HG03175 (cell line): Measurements from ENCODE around the gene SHKBP1.
"Not testable (repeated sequence)": the region's sequence is repeated elsewhere in the genome, so short reads cannot be mapped to it uniquely, and the experiment has no call there.

Experiments
- ATAC-seq: cut with Tn5 transposase; IDR thresholded peaks from one replicate; pipeline ENCODE4 v1.9.1; 2021; ENCODE audit warnings: mild to moderate bottlenecking, moderate library complexity; ENCODE audit not compliant: unreplicated experiment

SHKBP1 gene

DNA sequence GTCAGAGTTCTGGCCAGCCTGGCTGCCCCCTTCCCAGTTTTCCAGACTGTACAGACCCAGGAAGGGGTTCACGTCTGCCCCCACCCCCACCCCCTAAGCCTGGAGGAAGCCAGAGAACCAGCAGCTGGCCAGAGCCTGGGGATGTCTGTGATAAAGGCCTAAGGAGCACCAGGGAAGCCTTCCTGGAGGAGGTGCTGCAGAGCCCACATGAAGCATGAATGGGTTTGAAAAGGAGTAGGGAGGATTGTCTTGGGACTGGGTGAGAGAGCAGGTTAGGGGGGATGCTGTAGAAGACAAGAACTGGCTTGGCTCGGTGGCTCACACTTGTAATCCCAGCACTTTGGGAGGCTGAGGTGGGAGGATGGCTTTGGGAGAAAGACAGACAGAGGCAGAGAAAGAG is 5.8 kb downstream of the SHKBP1 start:
- ATAC-seq = no peak

DNA sequence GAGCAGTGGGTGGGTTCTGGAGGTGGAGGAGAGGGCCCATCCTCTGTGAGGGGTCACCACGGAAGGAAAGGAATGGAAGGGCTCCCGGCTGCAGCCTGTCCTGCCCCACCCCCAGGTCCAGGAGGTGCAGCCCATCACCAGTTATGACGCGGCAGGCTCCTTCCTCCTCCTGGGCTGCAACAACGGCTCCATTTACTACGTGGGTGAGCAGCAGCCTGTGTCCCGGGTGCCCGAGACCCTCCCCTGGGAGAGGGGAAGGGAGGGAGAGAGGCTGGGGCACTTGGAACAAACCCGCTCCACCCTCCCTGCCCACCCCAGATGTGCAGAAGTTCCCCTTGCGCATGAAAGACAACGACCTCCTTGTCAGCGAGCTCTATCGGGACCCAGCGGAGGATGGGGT is 6.6 kb downstream of the SHKBP1 start:
- no peak for ATAC-seq

DNA sequence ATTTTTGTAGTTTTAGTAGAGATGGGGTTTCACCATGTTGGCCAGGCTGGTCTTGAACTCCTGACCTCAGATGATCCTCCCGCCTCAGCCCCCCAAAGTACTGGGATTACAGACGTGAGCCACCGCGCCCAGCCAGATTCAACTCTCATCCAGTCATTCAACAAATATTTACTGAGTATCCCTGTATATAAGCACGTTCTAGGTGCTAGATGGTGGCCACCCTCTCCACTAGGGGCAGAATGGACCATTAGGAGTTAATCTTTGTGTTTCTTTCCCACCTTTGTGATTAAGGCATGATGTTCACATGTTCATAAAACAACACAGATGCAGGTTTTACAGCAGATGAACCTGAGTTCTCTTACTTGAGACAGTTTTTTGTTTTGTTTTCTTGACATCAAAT is 7.3 kb downstream of the SHKBP1 start:
- no peak for ATAC-seq

DNA sequence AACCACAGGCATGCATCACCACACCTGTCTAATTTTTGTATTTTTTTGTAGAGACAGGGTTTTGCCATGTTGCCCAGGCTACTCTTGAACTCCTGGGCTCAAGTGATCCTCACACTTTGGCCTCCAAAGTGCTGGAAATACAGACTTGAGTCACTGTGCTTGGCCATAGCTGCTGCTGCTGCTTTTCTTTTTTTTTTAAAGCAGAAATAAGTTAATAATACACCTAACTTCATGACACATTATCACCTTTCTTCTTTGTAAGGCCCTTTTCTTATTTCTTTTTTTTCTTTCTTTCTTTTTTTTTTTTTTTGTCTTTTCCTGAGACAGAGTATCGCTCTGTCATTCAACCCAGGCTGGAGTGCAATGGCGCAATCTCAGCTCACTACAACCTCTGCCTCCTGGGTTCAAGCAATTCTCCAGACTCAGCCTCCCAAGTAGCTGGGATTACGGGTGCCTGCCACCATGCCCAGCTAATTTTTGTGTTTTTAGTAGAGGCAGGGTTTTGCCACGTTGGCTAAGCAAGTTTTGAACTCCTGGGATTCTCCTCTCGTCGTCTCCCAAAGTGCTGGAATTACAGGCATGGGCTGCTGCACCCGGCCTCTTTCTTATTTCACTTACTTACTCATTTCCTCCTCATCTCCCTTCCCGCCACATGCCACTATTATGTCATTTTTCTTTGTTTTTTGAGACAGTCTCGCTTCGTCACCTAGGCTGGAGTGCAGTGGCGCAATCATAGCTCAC is 8.7 kb downstream of the SHKBP1 start:
- ATAC-seq = no peak

DNA sequence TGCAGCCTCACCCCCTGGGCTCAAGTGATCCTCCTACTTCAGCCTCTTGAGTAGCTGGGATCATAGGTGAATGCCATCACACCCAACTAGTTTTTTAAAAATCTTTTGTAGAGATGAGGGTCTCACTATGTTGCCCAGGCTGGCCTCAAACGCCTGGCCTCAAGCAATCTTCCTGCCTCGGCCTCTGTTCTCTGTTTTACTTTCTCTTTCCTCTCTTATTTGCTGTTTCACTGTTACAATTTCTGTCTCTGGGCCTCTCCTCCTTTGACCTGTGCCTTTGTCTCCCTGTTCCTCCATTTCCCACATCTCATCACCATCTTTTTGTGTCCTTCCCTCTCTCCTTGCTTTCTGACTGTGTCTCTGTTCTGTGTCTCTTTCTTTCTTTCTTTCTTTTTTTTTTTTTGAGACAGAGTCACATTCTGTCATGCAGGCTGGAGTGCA is 9.3 kb downstream of the SHKBP1 start:
- ATAC-seq = no peak

DNA sequence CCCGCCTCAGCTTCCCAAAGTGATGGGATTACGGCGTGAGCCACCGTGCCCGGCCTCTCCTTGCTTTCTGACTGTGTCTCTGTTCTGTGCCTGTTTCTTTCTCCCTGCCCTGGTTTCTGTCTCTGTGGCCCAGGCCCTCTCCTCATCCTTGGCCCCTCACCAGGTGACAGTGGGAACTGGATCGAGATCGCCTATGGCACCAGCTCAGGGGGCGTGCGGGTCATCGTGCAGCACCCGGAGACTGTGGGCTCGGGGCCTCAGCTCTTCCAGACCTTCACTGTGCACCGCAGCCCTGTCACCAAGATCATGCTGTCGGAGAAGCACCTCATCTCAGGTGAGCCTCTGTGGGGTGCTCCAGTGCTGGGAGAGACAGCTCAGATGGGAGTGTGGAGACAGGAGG is 9.9 kb downstream of the SHKBP1 start:
- ATAC-seq = no peak

DNA sequence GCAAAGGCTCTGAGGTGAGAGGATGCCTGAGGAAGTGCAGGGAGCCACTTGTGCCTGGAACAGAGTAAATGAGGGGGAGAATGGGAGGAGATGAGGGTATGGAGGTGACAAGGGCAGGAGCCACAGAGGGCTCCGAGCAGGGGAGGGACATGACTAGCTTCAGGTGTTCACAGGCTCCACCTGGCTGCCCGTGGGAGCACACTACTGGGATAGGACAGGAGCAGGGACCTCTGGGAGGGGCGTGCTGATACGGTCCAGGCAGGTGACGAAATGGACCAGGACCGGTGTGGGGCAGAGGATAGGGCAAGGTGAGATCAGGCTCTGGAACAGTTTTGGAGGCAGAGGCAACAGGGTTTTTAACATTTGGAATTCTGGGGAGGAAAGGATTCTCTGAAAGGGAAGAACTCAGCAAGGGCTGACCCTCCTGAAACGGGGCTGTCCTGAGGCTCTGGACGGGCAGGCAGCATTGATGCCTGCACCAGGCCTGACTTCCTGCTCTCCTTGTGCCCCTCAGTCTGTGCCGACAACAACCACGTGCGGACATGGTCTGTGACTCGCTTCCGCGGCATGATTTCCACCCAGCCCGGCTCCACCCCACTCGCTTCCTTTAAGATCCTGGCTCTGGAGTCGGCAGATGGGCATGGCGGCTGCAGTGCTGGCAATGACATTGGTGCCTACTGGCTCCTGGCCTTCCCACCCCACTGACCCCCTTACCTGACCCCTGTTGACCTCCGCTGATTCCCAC is 11.6 kb downstream of the SHKBP1 start:
- no peak for ATAC-seq

DNA sequence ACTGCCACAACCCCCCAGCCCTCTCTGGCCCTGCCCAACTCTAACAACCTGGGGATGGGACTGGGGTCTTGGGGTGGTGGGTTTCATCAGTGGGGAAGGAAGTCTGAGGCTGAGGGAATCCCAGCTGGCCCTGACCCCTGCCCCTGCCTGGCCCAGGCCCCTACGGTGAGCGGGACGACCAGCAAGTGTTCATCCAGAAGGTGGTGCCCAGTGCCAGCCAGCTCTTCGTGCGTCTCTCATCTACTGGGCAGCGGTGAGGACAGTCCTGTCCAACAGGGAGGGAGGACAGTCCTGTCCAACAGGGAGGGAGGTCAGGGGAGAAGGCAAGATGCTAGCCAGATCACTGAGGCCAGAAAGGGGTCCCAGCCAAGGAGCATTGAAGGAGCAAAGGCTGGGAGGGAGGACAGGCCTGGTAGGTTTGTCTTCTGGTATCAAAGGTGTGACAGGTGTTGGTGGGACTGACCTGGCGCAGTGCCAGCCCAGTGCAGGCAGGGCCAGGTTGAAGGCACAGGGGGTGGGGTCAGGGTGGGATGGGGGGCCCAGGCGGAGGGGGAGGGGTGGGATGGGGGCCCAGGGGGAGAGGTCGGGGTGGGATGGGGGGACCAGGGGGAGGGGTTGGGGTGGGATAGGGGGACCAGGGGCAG is 12.4 kb downstream of the SHKBP1 start:
- no peak for ATAC-seq

DNA sequence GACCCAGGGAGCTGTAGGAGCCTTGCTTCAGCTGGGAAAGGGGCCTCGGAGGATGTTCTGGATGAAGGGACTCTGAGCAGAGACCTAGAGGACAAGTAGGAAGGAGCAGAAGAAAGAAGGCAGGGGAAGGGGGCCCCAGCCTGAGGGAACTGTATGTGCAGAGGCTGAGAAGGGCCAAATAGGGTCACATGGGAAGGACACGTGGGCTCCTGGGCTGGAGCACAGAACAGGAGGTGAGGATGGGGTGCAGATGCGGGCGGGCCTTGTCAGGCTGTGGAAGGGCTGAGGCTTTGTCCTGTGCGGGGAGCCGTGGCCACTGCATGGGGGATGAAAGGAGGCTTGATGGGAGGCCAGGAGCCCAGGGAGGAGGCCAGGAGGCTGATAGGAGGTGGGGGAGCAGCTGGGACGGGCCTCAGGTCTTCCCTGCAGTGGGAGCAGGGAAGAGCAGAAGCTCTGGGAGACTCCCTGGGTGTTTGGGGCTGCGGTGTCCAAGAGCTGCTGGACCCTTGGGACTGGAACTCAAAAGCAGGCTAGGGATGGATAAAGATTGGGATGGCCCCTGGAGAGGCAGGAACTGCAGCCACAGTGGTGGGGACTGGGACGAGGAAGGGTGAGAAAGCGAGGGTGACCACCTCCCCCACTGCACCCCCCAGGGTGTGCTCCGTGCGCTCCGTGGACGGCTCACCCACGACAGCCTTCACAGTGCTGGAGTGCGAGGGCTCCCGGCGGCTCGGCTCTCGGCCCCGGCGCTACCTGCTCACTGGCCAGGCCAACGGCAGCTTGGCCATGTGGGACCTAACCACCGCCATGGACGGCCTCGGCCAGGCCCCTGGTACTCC is 13.1 kb downstream of the SHKBP1 start:
- no peak for ATAC-seq

DNA sequence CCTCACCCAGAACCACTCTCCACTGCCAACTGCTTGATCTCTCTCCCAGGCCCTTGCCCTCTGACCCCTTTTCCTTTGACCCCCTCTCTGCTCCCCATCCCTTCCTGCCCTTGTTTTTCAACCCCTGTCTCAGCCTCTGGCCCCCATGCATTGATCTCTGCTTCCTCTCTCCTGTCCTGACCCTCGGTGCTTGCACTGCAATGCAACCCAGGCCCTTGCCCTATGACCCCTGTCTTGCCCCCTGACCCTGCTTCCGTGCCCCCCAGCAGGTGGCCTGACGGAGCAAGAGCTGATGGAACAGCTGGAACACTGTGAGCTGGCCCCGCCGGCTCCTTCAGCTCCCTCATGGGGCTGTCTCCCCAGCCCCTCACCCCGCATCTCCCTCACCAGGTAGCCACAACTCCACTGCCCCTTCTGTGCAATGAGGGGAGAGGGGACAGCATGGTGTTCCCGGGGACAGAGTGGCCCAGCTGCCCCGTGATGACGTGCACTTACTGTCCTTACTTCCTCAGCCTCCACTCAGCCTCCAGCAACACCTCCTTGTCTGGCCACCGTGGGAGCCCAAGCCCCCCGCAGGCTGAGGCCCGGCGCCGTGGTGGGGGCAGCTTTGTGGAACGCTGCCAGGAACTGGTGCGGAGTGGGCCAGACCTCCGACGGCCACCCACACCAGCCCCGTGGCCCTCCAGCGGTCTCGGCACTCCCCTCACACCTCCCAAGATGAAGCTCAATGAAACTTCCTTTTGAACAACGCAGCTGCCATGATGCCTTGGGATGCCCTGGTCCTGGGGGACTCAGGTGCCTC is 14.0 kb downstream of the SHKBP1 start:
- ATAC-seq = no peak

DNA sequence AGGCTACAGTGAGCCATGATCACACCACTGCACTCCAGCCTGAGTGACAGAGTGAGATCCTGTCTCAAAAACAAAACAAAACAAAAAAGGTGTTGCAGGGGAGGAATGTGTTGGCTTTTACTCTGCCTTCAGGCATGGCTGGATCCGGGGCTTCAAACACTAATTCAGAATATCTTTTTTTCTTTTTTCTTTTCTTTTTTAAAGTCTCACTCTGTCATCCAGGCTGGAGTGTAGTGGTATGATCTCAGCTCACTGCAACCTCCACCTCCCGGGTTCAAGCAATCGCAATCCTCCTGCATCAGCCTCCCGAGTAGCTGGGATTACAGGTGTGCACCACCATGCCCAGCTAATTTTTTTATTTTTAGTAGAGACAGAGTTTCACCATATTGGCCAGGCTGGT is 15.1 kb downstream of the SHKBP1 start:
- ATAC-seq = not testable (repeated sequence)

DNA sequence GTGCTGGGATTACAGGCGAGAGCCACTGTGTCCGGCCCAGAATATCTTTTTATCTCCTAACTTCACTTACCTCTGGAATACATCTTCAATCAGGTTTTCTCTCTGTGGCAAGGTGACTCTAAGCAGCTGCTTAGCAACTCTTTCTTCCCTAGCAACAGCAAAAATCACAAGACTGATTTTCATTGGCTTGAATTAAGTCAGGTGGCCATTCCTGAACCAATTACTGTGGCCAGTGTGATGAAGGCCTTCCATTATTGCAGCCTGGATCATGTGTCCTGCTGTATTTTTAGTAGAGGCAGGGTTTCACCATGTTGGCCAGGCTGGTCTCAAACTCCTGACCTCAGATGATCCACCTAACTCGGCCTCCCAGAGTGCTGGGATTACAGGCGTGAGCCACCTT is 15.5 kb downstream of the SHKBP1 start:
- ATAC-seq = no peak

DNA sequence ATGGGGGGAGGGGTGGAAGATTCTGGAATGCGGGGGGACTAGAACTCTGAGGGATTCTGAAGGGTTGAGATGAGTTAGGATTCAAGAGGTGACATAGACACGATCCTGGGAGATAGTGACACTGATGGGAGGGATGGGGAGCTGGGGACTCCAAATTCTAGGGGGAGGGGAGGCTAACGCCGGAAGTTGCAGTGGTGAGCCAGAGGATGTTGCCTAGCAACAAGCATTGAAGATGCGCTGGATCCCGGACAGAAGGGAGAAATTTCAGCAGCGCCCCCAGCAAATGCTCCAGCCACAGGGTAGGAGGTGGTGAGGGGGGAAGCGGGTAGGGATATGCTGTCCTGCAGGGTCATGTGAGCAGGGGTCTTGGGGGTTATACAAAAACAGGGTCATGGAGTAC is 17.6 kb downstream of the SHKBP1 start:
- no peak for ATAC-seq

DNA sequence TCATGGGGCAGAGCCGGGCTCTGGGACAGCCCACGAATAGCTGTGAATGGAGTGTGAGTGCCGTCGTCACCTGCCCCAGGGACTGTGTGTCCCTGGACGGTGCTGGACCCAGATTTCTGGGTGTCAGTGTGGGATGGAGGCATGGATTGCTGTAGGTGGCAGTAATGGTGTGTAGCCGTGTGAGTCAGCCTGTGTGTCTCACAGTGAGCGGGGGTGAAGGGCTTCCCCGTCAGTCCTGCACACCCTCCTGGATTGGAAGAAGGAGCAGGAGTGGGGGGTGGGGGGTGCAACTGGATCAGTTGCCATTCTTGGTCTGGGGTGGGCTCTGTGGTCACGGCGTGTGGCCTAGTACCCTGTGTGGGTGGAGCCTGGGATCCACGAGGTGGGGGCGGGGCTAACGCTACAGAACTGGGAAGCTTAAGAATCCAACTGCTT is 18.0 kb downstream of the SHKBP1 start:
- no peak for ATAC-seq

DNA sequence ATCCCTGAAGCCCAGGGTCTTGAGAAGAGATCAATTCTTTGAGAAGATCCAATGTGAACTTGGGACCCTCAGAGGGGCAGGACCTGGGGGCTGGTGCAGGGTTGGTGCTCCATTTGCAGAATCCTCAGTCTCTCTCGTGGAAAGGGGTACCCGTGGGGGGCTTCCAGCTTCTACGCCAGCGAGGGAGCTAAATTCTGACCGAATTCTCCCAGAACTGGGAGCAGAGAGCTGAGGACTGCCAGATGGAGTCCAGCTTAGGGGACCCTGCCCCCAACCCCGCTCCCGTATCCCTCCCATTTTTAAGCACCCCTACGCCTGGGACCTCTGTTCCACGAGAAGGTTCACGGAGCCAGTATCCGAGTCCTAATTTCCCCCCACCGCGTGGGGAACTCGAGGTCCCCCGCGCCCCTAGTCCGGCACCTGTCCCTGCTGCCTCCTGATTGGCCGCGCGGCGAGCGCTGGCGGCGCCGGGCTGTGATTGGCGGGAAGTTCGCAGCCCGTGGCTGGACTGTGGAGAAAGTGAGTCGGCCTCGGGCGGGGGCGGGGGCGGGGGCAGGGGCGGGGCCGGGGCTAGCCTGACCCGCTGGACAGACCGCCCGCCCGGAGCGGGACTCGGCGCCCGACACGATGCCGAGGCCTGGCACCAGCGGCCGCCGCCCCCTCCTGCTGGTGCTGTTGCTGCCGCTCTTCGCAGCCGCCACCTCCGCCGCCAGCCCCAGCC is 20.1 kb downstream of the SHKBP1 start:
- ATAC-seq = no peak

DNA sequence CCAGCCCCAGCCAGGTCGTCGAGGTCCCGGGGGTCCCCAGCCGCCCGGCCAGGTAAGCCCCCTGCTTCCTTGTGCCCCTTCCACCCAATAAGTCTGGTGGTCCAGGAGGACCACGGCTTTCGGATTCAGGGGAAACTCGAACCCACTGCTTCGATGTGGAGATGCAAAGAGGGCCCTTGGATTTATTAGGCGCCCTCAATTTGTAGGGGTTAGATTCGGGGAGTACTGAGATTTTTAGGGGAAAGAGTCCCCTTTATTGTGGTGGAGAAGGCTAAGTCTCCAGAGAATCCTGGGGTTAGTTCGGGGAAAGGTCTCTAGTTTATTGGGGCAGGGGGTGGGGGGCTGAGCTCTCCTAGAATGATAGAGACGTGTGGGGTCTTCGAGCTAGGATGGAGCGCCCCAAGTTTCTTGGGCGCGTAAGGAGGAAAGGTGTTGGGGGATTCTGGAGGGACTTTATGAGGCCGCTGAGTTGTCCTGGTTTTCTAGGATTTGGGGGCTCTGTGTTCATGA is 20.7 kb downstream of the SHKBP1 start:
- ATAC-seq = no peak

DNA sequence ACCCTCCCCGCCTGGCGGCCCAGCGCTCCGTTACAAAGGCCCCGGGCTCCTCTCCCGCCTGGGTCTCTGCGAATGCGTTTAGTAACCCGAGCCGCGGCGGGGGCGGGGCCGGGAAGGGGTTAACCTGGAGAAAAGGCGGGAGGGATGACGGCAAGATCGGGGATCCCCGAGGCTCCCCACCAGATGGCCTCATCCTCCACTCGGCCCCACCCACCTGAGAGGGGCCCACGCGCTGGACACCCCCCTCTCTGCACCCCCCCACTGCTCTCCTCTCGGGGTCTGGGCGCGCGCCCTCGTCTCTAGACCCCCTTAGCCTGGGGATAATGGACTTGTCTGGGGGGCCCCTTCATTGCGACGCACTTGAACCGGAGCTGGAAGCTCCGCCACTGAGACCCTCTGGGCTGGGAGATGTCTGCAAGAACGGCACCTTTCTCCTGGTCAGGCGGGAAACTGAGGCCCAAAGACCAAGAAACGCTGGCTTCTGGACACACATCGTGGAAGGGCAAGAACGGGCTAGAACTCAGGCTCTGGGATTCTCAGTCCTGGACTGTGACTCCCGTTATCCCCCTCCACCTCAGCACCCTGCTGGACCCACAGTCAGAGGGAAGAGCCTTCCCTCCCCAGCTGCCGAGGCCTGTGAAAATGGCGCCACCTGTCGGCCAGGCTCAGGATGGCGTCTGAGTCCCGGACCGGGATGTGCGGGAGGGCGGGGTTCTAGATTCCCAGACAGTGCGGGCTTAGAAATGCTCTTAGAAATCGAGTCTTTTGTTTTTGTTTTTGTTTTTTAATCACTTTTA is 21.6 kb downstream of the SHKBP1 start:
- ATAC-seq = peak; percentile 46

DNA sequence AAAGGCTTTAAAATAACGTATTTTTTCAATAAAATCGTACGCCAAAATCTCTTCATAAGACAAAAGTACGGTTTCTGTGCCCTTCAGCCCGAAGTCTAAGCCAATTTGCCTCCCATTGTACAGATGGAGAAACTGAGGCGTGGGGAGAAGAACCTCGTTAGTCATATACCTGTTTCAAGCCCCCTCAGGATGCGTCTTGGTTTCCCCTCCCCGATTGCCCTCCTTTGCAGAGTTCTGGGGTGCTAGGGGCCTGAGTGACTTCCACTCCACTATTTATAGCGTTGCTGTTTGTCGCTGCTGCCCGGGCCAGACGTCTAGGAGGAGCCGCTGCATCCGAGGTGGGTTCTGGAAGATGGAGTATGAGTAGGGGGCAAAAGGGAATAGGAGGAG is 22.2 kb downstream of the SHKBP1 start:
- no peak for ATAC-seq
